Uterus (tissue), 4 donors: ENCODE data around the gene TRIM66. TPM values are rescaled to one million over a fixed set of nuclear protein-coding genes. Genes with fewer than 3 reads are reported as not detected.

Source experiments
- DNase-seq, 2 donors: peaks; one replicate each; pipeline ENCODE4 v3.0.0-alpha.2; 2019 to 2020
- H3K27ac ChIP-seq, 2 donors: fragments of 200-600 bp; sonication (generic); 1 replicate in 1 of 2; 2 replicates in 1 of 2; pipeline ENCODE4 v1.5.1; 2016 to 2018
- H3K27me3 ChIP-seq, 2 donors: fragments of 200-600 bp; sonication (generic); one replicate each; pipeline ENCODE4 v1.5.1; 2018 to 2019; ENCODE audit warnings: control low read depth in 1 of 2
- H3K36me3 ChIP-seq, 2 donors: fragments of 200-600 bp; sonication (generic); one replicate each; pipeline ENCODE4 v1.5.1; 2019; ENCODE audit warnings: control low read depth in 1 of 2
- H3K4me1 ChIP-seq, 2 donors: fragments of 200-600 bp; sonication (generic); one replicate each; pipeline ENCODE4 v1.5.1; 2018 to 2019; ENCODE audit warnings: control low read depth in 1 of 2
- H3K4me3 ChIP-seq, 2 donors: fragments of 200-600 bp; sonication (generic); 1 replicate in 1 of 2; 2 replicates in 1 of 2; pipeline ENCODE4 v1.5.1; 2018 to 2019; ENCODE audit warnings: mild to moderate bottlenecking in 1 of 2
- H3K9me3 ChIP-seq, 2 donors: fragments of 200-600 bp; sonication (generic); one replicate each; pipeline ENCODE4 v1.5.1; 2019; ENCODE audit warnings: control low read depth in 1 of 2
- CTCF ChIP-seq, 4 experiments: fragments of 200-600 bp in 2 of 4; fragments of 450-650 bp in 2 of 4; sonication (generic) in 2 of 4; IDR thresholded peaks; one replicate each; pipeline ENCODE4 v1.5.1; 2016 to 2019; ENCODE audit warnings: antibody characterized with exemption in 4 of 4, mild to moderate bottlenecking in 2 of 4, moderate library complexity in 1 of 4
- POLR2A ChIP-seq, 2 donors: fragments of 450-650 bp; IDR thresholded peaks; one replicate each; pipeline ENCODE4 v1.6.1; 2016; ENCODE audit warnings: antibody characterized with exemption in 2 of 2, mild to moderate bottlenecking in 1 of 2, moderate library complexity in 1 of 2
- intact Hi-C: fragments of 100-400 bp; cut with DNase I; formaldehyde crosslinking; loops from one replicate; pipeline ENCODE4 v1.15.1; 2023; ENCODE audit warnings: low total_unique reads
- total RNA-seq, 4 donors: library from RNA; depleted of rRNA in 3 of 4; stranded (reverse); fragments of >200 nt in 3 of 4; gene quantifications; one replicate each; pipeline versions ENCODE4 v1.1.0 to v1.2.4, GENCODE V29; 2014 to 2023
- donor health status: DM: yes; HTN: yes; CAD: no.

TRIM66 gene
- total RNA-seq, 4 donors from 2014 or later, result 7.4 to 18.2 (median 10.5) TPM

DNA sequence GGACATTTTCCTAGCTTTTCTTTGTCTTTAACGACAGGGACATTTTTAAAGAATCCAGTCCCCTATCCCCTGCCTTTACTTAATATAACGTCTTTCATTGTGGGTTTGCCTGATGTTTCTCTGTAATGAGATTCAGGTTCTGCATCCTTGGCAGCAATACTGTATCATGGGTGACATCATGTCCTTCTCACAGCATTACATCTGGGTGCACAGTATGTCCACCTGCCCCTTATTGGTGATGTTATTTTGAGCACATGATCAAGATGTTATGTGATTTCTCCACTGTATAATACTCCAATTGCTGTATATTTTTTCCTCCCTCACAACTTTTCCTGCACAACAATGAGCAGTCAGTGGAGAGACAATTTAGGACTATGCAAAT is 78.8 kb downstream of the TRIM66 start:
- H3K27me3 ChIP-seq, result no peaks in the 10 kb centered on the region
- no peak overlapping the region for H3K27ac ChIP-seq
- intact Hi-C loops, result no loop called here
- no peaks in the 10 kb centered on the region for H3K9me3 ChIP-seq
- no peak overlapping the region for H3K4me3 ChIP-seq
- TF ChIP-seq CTCF (IDR thresholded peaks at IDR 0.05) (no peak), POLR2A (IDR thresholded peaks at IDR 0.05) (no peak)
- no peaks in the 10 kb centered on the region for H3K4me1 ChIP-seq
- H3K36me3 ChIP-seq, result no peaks in the 10 kb centered on the region
- no peak for DNase-seq

GRCh38 chr11:8601376-8602133 is 80.9 kb downstream of the TRIM66 start:
- no peak for DNase-seq
- intact Hi-C loops, result no loop called here

DNA sequence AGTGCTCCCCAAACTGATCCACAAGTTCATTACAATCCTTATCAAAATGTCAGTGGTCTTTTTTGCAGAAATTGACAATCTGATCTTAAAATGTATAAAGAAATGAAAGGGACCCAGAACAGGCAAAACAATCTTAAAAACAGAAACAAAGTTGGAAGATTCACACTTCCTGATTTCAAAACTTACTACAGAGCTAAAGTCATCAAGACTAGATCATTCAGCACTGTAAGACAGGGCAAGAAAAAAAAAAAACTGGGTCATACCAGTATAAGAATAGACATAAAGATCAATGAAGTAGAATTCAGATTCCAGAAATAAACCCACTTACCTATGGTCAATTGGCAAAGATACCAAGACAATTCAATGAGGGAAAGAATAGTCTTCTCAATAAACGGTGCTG is 84.0 kb downstream of the TRIM66 start:
- TF ChIP-seq CTCF (IDR thresholded peaks at IDR 0.05) (no peak), POLR2A (IDR thresholded peaks at IDR 0.05) (no peak)
- H3K4me3 ChIP-seq, result no peak overlapping the region
- DNase-seq, result no peak
- no peaks in the 10 kb centered on the region for H3K36me3 ChIP-seq
- no peaks in the 10 kb centered on the region for H3K9me3 ChIP-seq
- no peak overlapping the region for H3K27ac ChIP-seq
- intact Hi-C loops, result no loop called here
- no peaks in the 10 kb centered on the region for H3K4me1 ChIP-seq
- no peaks in the 10 kb centered on the region for H3K27me3 ChIP-seq

More at GRCh38 chr11:8601376-8602133, 80.9 kb downstream of the TRIM66 start:
- no peaks in the 10 kb centered on the region for H3K4me1 ChIP-seq
- TF ChIP-seq POLR2A (IDR thresholded peaks at IDR 0.05), result no peak
- TF ChIP-seq CTCF (IDR thresholded peaks at IDR 0.05), result no peak
- no peaks in the 10 kb centered on the region for H3K9me3 ChIP-seq
- no peaks in the 10 kb centered on the region for H3K27me3 ChIP-seq
- H3K27ac ChIP-seq, result no peak overlapping the region
- H3K4me3 ChIP-seq, result no peak overlapping the region
- no peaks in the 10 kb centered on the region for H3K36me3 ChIP-seq

DNA sequence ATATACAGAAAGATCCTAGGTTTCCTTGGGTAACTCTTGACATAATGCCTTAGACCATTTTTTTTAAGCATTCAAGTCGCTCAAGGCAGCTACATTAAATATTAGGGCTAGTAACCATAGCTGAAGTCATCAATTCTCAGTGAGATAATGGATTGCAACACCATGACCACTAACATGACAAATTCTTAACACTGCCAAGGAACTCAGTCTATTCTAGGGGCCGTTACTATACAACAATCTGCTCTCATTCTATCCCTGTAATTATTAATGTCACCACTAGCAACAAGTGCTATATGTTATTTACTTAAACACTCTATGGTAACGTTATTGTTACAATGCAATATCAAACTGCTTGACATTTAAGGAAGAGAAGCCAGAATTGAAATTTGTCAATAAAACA is 85.3 kb downstream of the TRIM66 start:
- TF ChIP-seq POLR2A (IDR thresholded peaks at IDR 0.05), result no peak
- no peak for TF ChIP-seq CTCF (IDR thresholded peaks at IDR 0.05)
- H3K9me3 ChIP-seq, result no peaks in the 10 kb centered on the region
- no peaks in the 10 kb centered on the region for H3K36me3 ChIP-seq
- no peaks in the 10 kb centered on the region for H3K4me1 ChIP-seq
- H3K27me3 ChIP-seq, result no peaks in the 10 kb centered on the region
- DNase-seq, result no peak
- no peak overlapping the region for H3K27ac ChIP-seq
- intact Hi-C loops, result no loop called here
- no peak overlapping the region for H3K4me3 ChIP-seq

GRCh38 chr11:8596504-8597046 is 85.9 kb downstream of the TRIM66 start:
- no peak for DNase-seq
- Histone ChIP-seq H3K4me1 (no peaks in the 10 kb centered on the region), H3K9me3 (no peaks in the 10 kb centered on the region), H3K27me3 (no peaks in the 10 kb centered on the region), H3K27ac (no peak overlapping the region), H3K4me3 (no peak overlapping the region), H3K36me3 (no peaks in the 10 kb centered on the region)
- TF ChIP-seq CTCF (IDR thresholded peaks at IDR 0.05) (no peak), POLR2A (IDR thresholded peaks at IDR 0.05) (no peak)
- intact Hi-C loops, result no loop called here
